ENCODE measurements around the gene MAPKBP1. TPM values are rescaled to one million over a fixed set of nuclear protein-coding genes. Genes with fewer than 3 reads are reported as not detected.
A peak's percentile ranks its signal among the peaks of the same experiment; 100 is the strongest.

MAPKBP1 gene
- total RNA-seq, 1 donor from 2014 or later = 36.6 TPM

DNA sequence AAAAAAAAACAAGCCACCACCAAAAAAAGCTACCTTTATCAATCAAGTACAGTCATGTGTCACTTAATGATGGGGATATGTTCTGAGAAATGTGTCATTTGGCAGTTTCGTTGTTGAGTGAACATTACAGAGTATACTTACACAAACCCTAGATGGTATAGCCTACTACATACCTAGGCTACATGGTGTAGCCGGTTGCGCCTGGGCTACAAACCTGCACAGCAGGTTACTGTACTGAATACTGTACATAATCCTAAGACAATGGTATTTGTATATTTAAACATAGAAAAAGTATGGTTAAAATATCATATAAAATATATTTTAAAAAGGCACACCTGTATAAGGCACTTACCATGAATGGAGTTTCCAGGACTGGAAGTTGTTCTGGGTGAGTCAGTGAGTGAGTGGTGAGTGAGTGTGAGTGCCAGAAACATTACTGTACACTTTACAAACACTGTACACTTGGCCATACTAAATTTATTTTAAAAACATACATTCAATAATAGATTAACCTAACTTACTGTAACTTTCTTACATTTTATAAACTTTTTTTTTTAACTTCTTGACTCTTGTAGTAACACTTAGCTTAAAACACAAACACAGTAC, 27.7 kb downstream of the MAPKBP1 start:
- peaks cover 6% of the 10 kb centered on the region for H3K36me3 Mint-ChIP-seq (ENCODE audit: low read depth)
- no peaks in the 10 kb centered on the region for H3K27me3 Mint-ChIP-seq (ENCODE audit: low read depth)
- no peak overlapping the region for H3K27ac Mint-ChIP-seq (ENCODE audit: unreplicated experiment)
- no peak overlapping the region for H3K4me3 Mint-ChIP-seq
- no peak for TF ChIP-seq CTCF (conservative IDR thresholded peaks at IDR 0.05)
- H3K4me1 Mint-ChIP-seq = peaks cover 6% of the 10 kb centered on the region
- H3K9me3 Mint-ChIP-seq = no peaks in the 10 kb centered on the region
- DNase-seq (ENCODE audit: low read depth, low spot score) = no peak

GRCh38 chr15:41804361-41804760, 30.1 kb downstream of the MAPKBP1 start:
- Mint-ChIP-seq H3K27me3 (ENCODE audit: low read depth) (no peaks in the 10 kb centered on the region), H3K4me3 (no peak overlapping the region), H3K4me1 (peaks cover 3% of the 10 kb centered on the region), H3K27ac (ENCODE audit: unreplicated experiment) (no peak overlapping the region), H3K36me3 (ENCODE audit: low read depth) (peaks cover 6% of the 10 kb centered on the region), H3K9me3 (no peaks in the 10 kb centered on the region)
- no peak for TF ChIP-seq CTCF (conservative IDR thresholded peaks at IDR 0.05)
- no peak for DNase-seq (ENCODE audit: low read depth, low spot score)

- no peak overlapping the region for H3K4me3 Mint-ChIP-seq
- H3K27me3 Mint-ChIP-seq (ENCODE audit: low read depth) = no peaks in the 10 kb centered on the region
- TF ChIP-seq CTCF (conservative IDR thresholded peaks at IDR 0.05) = no peak
- peaks cover 6% of the 10 kb centered on the region for H3K36me3 Mint-ChIP-seq (ENCODE audit: low read depth)
- H3K9me3 Mint-ChIP-seq = no peaks in the 10 kb centered on the region
- peak overlapping the region; percentile 60 for H3K27ac Mint-ChIP-seq (ENCODE audit: unreplicated experiment)
- no peak for DNase-seq (ENCODE audit: low read depth, low spot score)
- H3K4me1 Mint-ChIP-seq = peaks cover 3% of the 10 kb centered on the region
Measured at GRCh38 chr15:41804916-41805666, 30.8 kb downstream of the MAPKBP1 start.

GRCh38 chr15:41805711-41806110, 31.4 kb downstream of the MAPKBP1 start:
- H3K36me3 Mint-ChIP-seq (ENCODE audit: low read depth) = peaks cover 6% of the 10 kb centered on the region
- TF ChIP-seq CTCF (conservative IDR thresholded peaks at IDR 0.05) = no peak
- no peak for DNase-seq (ENCODE audit: low read depth, low spot score)
- H3K27ac Mint-ChIP-seq (ENCODE audit: unreplicated experiment) = peak overlapping the region; percentile 12
- H3K27me3 Mint-ChIP-seq (ENCODE audit: low read depth) = no peaks in the 10 kb centered on the region
- H3K4me1 Mint-ChIP-seq = peaks cover 3% of the 10 kb centered on the region
- H3K4me3 Mint-ChIP-seq = no peak overlapping the region
- no peaks in the 10 kb centered on the region for H3K9me3 Mint-ChIP-seq

GRCh38 chr15:41806291-41807181, 32.3 kb downstream of the MAPKBP1 start:
- Mint-ChIP-seq H3K4me3 (no peak overlapping the region), H3K27ac (ENCODE audit: unreplicated experiment) (no peak overlapping the region), H3K27me3 (ENCODE audit: low read depth) (no peaks in the 10 kb centered on the region), H3K36me3 (ENCODE audit: low read depth) (no peaks in the 10 kb centered on the region), H3K9me3 (no peaks in the 10 kb centered on the region), H3K4me1 (peaks cover 7% of the 10 kb centered on the region)
- no peak for TF ChIP-seq CTCF (conservative IDR thresholded peaks at IDR 0.05)
- DNase-seq (ENCODE audit: low read depth, low spot score) = no peak

Data from neural crest cell (in vitro differentiated cells).